Dermis microvascular lymphatic vessel endothelial cell (primary cell): ENCODE results near the gene DHX32. TPM values are rescaled to one million over a fixed set of nuclear protein-coding genes. Genes with fewer than 3 reads are reported as not detected.

Source experiments
- DNase-seq, 2 donors: peaks; one replicate each; pipeline versions ENCODE4 v3.0.0 to v3.0.0-alpha.2; 2010; ENCODE audit warnings: low read depth in 2 of 2
- total RNA-seq: library from RNA; depleted of rRNA; stranded (reverse); fragments of >200 nt; gene quantifications from 2 replicates; pipeline ENCODE4 v1.2.1, GENCODE V29; 2014

DHX32 gene
- total RNA-seq, 1 donor from 2014 or later: 35.0 TPM

DNA sequence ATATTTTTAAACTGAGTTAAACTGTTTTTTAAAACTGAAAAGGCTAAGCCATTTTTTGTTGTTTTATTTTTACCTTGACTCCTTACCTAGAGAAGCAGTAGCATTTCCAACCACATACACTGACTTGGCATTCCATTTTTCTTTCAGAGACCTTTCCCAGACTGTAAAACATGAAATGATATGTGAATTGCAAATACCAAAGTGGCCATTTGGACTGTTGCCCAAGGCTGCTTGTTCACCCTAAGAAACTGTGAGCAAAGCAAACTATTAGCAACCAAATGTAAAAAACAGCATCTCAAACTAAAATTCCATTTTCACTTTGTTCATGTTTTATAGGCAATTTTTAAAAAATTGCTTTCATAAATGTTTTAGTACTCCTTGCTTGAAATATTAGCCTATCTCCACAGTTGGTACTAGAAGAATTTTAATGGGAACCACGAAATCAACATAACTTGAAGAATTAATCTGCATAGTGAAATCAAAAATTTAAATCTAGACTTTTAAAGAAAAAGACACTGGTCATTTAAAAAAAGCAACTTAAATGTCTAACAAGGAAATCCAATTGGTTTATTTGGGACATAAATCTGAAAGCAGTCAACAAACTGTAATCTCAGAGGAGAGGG is 68.9 kb downstream of the DHX32 start:
- no peak for DNase-seq

GRCh38 chr10:125811251-125811650 is 69.8 kb downstream of the DHX32 start:
- DNase-seq: no peak

DNA sequence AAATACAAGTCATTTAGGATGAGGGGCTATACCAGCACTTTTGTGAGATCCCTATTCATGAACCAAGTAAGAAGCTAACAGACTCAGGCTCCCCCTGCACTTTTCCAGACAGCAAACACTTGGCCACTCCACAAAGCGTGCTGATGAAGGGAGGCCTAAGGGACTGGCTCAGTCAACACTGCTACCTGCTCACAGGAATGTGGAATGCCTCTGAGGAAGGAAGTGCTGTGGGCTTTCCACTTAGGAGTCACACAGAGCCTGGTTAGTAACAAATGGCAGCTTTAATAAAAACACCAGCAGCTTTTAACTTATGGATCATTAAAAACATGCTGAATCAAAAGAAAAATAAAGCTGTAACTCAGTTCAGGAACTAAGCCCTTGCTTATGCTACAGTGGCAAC is 73.0 kb downstream of the DHX32 start:
- DNase-seq: peak; percentile 39 to 46

- no peak for DNase-seq
Observed at GRCh38 chr10:125802739-125803138, 78.4 kb downstream of the DHX32 start.

GRCh38 chr10:125802131-125802530 is 79.0 kb downstream of the DHX32 start:
- peak; percentile 79 to 91 for DNase-seq

DNA sequence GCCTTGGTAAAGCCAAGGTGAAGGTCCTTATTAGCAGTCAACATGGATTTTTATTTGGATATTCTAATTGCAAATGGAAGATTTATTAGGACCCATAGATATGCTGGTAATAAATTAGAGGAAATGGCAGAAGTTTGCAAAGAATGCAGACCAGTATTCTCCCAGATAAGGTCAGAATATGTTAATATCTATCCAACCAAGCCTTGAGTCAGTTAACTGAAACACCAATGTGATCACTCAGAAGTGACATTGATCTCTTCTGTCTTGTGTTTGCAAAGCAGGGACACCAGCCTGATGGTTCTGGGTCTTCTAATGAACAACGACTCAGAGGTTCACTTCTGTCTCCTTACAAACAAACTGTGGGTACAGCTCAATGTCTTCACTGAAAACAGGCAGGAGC is 79.5 kb downstream of the DHX32 start:
- DNase-seq: no peak

- no peak for DNase-seq
Observed at GRCh38 chr10:125799451-125800182, 81.5 kb downstream of the DHX32 start.

- DNase-seq: no peak
Observed at GRCh38 chr10:125797994-125798662, 83.0 kb downstream of the DHX32 start.

GRCh38 chr10:125797424-125797823 is 83.7 kb downstream of the DHX32 start:
- no peak for DNase-seq

- no peak for DNase-seq
Observed at GRCh38 chr10:125795637-125796190, 85.4 kb downstream of the DHX32 start.

GRCh38 chr10:125795128-125795527 is 86.0 kb downstream of the DHX32 start:
- DNase-seq: no peak

- no peak for DNase-seq
Observed at GRCh38 chr10:125792342-125793300, 88.5 kb downstream of the DHX32 start.

DNA sequence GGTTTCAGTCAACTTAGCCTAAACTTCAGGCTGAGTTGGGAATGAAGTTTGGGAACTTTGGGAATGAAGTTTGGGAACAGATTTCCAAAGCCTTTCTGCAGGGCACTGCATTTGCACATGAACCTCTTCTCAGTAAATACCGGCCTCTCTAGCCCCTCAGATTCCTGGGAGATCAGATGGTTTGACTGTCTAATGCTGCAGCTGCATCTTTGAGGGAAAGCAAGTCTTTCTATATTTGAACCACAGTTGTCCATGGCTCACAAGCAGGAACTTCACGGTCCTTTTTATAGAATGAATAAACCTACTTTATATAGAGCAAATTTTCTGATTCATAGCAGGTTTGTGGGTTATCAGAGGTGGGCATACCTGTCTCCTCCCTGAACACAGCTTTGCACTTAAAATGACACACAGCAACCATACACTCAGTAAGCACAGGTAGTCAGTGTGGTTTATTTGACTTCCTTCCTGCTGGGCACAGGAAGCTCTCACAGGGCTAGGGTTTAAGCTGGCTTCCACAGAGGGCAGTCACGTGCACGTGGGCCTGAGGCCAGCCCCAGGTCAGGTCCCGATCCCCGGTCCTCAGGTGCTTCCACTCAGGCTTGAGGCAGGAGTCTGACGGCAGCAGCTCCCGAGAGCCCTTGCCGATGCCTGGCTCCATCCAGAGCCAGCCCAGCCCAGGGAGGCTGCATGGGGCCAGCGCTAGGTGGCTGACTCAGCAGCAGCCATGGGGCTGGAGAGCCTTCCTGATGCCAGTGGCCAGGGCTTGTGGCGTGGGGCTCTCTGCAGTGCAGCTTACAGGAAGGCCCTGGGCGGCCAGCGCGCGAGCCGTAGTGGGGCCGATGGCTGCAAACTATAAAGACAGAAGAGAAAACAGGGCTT is 92.7 kb downstream of the DHX32 start:
- peak in 1 of 2 donors; percentile 13 for DNase-seq

Other genes with a start within 250 kb of the DHX32 start
- gene TEX36, start 198.1 kb downstream of the DHX32 start, total RNA-seq: not detected in 2 replicates
- gene EDRF1, start 161.6 kb downstream of the DHX32 start, total RNA-seq: 12.5 and 13.9 TPM in 2 replicates
- gene MMP21, start 105.5 kb downstream of the DHX32 start, total RNA-seq: 0.13 and 0.51 TPM in 2 replicates
- gene UROS, start 58.0 kb downstream of the DHX32 start, total RNA-seq: 48.5 and 75.2 TPM in 2 replicates
- 23.8 and 28.4 TPM in 2 replicates for gene BCCIP, start 57.7 kb downstream of the DHX32 start, total RNA-seq
- 1.0 TPM in 2 replicates for gene FANK1, start 15.3 kb upstream of the DHX32 start, total RNA-seq